Measurements from ENCODE around the gene COL13A1.

DNA sequence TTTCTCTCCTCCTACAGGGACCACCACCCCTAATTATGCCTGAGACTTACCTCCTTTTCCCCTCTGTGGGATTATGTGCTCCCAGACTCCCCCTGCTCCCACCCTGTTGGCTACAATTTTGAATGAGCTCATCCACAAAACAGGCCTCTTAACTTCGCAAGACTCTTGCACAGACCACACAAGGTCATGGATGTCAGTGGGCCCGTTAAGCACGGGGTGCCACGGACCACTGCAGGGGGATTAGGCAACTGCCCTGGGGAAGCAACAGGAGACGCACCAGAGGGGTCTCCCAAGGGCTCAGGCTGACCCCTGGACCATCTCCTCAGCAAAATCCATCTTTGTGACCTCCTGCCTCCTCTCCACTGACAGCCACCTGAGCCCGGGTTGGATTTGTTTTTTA, 42.1 kb upstream of the COL13A1 start:
- TF ChIP-seq, protein P1, sequence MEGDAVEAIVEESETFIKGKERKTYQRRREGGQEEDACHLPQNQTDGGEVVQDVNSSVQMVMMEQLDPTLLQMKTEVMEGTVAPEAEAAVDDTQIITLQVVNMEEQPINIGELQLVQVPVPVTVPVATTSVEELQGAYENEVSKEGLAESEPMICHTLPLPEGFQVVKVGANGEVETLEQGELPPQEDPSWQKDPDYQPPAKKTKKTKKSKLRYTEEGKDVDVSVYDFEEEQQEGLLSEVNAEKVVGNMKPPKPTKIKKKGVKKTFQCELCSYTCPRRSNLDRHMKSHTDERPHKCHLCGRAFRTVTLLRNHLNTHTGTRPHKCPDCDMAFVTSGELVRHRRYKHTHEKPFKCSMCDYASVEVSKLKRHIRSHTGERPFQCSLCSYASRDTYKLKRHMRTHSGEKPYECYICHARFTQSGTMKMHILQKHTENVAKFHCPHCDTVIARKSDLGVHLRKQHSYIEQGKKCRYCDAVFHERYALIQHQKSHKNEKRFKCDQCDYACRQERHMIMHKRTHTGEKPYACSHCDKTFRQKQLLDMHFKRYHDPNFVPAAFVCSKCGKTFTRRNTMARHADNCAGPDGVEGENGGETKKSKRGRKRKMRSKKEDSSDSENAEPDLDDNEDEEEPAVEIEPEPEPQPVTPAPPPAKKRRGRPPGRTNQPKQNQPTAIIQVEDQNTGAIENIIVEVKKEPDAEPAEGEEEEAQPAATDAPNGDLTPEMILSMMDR (conservative IDR thresholded peaks at IDR 0.05 in 1 of 2, IDR thresholded peaks at IDR 0.05 in 1 of 2; ENCODE audit: low read depth in 1 of 2, low read length in 2 of 2), result no peak
- no peak for TF ChIP-seq EZH2 (IDR thresholded peaks at IDR 0.05; ENCODE audit: low read length, missing control alignments)
